HG02970 (cell line): ENCODE results near the gene SMC6.

Experiments used
- ATAC-seq: cut with Tn5 transposase; IDR thresholded peaks from one replicate; pipeline ENCODE4 v1.9.1; 2021; ENCODE audit warnings: mild to moderate bottlenecking, moderate library complexity, moderate number of reproducible peaks; ENCODE audit not compliant: unreplicated experiment, low FRiP score

Gene SMC6

GRCh38 chr2:17753803-17754663, at the start of gene SMC6, which contains the start of gene GEN1:
TSS of gene SMC6 (minus strand) at chr2:17753810. CDS start at chr2:17745946, 7,864 bp downstream.
TSS of gene GEN1 (plus strand) at chr2:17754138. CDS start at chr2:17759944, 5,806 bp downstream.
- peak; percentile 78 for ATAC-seq

- no peak for ATAC-seq
These were observed 47.3 kb upstream of the SMC6 start for GRCh38 chr2:17800693-17801458.

GRCh38 chr2:17800219-17800618, 46.6 kb upstream of the SMC6 start:
- ATAC-seq = no peak

GRCh38 chr2:17799301-17800120, 45.9 kb upstream of the SMC6 start:
- no peak for ATAC-seq

- no peak for ATAC-seq
These were observed 44.7 kb upstream of the SMC6 start for GRCh38 chr2:17798338-17798737.

- no peak for ATAC-seq
These were observed 41.7 kb upstream of the SMC6 start for GRCh38 chr2:17795309-17795708.

GRCh38 chr2:17793803-17794354, 40.3 kb upstream of the SMC6 start:
- no peak for ATAC-seq

GRCh38 chr2:17793296-17793695, 39.7 kb upstream of the SMC6 start:
- ATAC-seq = no peak

GRCh38 chr2:17792515-17792914, 38.9 kb upstream of the SMC6 start:
- no peak for ATAC-seq

- no peak for ATAC-seq
These were observed 38.2 kb upstream of the SMC6 start for GRCh38 chr2:17791817-17792130.

GRCh38 chr2:17791121-17791816, 37.7 kb upstream of the SMC6 start:
- ATAC-seq = no peak

GRCh38 chr2:17790536-17790935, 36.9 kb upstream of the SMC6 start:
- ATAC-seq = no peak

- no peak for ATAC-seq
These were observed 35.2 kb upstream of the SMC6 start for GRCh38 chr2:17788773-17789172.

GRCh38 chr2:17786727-17787126, 33.1 kb upstream of the SMC6 start:
- no peak for ATAC-seq

GRCh38 chr2:17781482-17781881, 27.9 kb upstream of the SMC6 start:
- ATAC-seq = no peak

- ATAC-seq = no peak
These were observed 26.9 kb upstream of the SMC6 start for GRCh38 chr2:17780546-17780945.

GRCh38 chr2:17772532-17772931, 18.9 kb upstream of the SMC6 start:
- ATAC-seq = no peak

- no peak for ATAC-seq
These were observed 18.3 kb upstream of the SMC6 start for GRCh38 chr2:17771956-17772355.

GRCh38 chr2:17768894-17769293, 15.3 kb upstream of the SMC6 start:
- ATAC-seq = no peak

GRCh38 chr2:17765398-17765797, 11.8 kb upstream of the SMC6 start:
- no peak for ATAC-seq
